Measurements from ENCODE around the gene CLEC18A.

- TF ChIP-seq, protein P1, sequence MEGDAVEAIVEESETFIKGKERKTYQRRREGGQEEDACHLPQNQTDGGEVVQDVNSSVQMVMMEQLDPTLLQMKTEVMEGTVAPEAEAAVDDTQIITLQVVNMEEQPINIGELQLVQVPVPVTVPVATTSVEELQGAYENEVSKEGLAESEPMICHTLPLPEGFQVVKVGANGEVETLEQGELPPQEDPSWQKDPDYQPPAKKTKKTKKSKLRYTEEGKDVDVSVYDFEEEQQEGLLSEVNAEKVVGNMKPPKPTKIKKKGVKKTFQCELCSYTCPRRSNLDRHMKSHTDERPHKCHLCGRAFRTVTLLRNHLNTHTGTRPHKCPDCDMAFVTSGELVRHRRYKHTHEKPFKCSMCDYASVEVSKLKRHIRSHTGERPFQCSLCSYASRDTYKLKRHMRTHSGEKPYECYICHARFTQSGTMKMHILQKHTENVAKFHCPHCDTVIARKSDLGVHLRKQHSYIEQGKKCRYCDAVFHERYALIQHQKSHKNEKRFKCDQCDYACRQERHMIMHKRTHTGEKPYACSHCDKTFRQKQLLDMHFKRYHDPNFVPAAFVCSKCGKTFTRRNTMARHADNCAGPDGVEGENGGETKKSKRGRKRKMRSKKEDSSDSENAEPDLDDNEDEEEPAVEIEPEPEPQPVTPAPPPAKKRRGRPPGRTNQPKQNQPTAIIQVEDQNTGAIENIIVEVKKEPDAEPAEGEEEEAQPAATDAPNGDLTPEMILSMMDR (IDR thresholded peaks at IDR 0.05), result no peak
- no peak for TF ChIP-seq POLR2A (IDR thresholded peaks at IDR 0.05)
These were observed 9.0 kb upstream of the CLEC18A start for GRCh38 chr16:69942099-69942491.
